ENCODE data around the gene ZNF566.
"Not testable (repeated sequence)": the region's sequence is repeated elsewhere in the genome, so short reads cannot be mapped to it uniquely, and the experiment has no call there.

GRCh38 chr19:36490846-36491245, 1.5 kb upstream of the ZNF566 start:
- TF ChIP-seq EZH2phosphoT487 (IDR thresholded peaks at IDR 0.05; ENCODE audit: borderline replicate concordance); CTCF (conservative IDR thresholded peaks at IDR 0.05; ENCODE audit: low read length): not testable (repeated sequence)
